HG03442 (cell line): ENCODE measurements around the gene MAN2A1.

Experiments used
- ATAC-seq: cut with Tn5 transposase; IDR thresholded peaks from one replicate; pipeline ENCODE4 v1.9.1; 2021; ENCODE audit warnings: mild to moderate bottlenecking, moderate library complexity; ENCODE audit not compliant: unreplicated experiment

The MAN2A1 gene

DNA sequence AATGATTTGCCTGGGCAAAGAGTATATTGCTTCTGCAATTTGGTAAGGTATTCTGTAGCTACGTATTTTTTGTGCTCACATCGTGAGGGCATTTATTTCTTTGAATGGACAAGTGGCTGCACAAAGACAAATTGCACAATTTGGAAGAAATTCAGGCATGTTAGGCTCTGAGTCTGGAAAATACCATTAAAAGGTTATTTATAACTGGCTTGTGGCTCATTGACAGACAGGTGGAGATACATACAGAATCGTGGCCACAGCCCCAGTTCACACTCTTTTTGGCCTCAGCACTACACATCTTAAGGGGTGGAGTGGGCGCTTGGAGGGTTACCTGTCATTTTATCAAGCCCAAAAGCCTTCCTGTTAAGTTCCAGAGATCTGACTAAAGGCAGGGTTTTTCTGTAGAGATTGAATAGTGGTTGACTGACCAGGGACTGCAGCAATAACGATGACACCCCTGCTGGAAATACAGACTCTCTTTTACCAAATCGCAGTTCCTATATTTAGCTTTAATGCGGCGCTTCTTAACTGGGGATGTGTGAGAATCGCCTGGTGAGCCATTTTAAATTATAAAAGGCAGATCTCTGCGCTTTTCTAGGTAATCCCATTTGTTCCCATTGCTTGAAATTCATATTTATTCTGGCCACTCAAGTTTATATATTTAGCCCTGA is 14.7 kb downstream of the MAN2A1 start:
- ATAC-seq, result no peak

DNA sequence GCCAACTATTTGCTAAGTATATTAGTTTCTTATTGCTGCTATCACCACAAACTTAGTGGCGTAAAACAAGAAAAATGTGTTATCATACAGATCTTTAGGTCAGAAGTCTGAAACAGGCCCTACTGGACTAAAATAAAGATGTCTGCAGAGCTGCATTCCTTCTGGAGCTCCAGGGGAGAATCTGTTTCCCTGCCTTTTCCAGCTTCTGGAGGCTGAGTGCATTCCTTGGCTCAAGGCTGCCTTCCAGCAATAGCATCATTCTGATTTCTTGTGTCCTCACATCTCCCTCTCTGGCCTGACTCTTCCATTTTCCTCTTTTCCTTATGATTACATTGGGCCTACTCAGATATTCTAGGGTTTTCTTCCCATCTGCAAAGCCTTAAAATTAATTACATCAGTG is 15.9 kb downstream of the MAN2A1 start:
- no peak for ATAC-seq

DNA sequence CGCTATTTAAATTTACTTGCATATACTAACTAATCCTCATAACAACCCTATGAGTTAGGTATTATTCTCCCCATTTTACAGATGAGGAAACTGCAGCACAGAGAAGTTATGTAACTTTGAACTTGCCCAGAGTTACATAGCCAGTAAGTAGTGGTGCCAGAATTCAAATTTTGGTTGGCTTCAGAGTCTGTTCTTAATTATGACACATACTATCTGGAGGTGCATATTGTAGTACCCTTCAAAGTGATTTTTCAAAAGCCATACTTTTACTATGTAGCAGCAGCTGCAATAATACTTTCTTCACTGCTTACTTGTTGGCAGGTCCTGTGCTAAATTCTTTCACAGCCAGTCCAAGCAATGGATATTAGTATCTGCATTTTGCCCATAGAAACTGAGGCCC is 16.4 kb downstream of the MAN2A1 start:
- no peak for ATAC-seq

DNA sequence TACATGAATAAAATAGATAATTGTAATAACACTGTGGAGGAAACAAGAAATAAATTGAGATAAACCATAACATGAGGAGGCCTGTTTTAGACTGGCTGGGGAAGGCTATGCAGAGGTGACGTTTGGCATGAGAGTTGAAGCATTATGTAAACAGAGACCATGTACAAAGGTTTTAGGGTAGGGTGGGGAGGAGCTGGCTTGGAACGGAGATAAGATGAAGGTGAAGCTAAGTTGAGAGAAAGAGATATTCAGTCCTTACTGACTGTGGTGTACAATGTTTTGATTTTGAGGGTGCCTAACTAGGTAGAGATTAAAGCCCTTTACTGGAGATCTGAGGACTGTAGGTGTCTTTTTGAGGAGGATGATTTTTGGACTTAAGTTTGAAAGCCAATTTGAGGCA is 17.8 kb downstream of the MAN2A1 start:
- no peak for ATAC-seq

DNA sequence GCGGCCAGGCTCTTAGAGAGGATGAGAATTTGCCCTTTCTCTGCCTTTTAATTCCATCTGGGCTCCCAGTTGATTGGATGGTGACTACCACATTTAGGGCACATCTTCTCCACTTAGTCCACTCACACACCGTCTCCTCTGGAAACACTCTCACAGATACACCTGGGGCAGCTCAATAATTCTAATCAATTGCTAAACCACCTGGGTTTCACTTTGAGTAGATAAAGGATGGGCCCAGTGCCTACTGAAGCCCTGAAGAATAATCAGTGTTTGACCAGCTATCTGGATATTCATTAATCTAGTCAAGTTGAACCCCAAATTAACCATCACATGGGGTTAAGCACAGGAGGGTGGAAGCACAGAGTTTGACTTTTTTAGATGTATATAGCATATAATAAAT is 19.1 kb downstream of the MAN2A1 start:
- ATAC-seq, result no peak

DNA sequence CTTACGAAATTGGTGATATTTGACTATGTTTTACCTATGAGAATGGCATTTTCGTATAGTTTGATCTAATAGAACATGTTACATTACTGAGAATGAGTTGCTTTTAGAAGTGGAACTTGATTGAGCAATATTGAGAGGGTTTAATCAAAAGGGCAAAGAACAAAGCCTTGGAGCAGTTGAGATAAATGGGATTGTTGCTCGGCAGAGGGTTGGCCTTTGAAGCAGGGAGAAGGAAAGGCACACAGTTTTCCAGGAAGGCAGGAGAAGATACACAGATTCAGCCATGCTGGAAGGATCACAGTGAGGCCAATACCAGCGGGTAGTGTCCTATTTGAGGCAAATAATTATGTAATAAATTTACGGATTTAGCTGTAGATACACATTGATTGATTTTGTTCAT is 19.5 kb downstream of the MAN2A1 start:
- no peak for ATAC-seq

DNA sequence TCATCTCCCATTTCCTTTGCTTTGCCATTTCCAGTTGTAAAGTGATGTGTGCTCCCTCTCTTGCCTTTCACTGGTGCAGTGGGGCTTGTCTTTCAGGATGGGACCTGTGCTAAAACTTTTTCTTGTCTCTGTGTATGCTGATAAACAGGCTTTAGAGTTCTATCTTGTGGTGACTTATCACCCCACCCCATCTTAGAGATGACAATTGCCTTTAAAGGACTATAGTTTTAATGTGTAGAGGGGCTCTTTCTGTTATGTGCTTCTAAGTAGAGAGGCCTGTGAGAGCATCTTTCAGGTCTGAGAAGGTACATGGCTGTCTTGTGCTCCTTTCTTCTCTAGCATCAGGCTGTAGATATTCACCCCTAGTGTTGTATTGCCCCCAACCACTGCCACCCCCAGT is 21.9 kb downstream of the MAN2A1 start:
- ATAC-seq, result no peak

DNA sequence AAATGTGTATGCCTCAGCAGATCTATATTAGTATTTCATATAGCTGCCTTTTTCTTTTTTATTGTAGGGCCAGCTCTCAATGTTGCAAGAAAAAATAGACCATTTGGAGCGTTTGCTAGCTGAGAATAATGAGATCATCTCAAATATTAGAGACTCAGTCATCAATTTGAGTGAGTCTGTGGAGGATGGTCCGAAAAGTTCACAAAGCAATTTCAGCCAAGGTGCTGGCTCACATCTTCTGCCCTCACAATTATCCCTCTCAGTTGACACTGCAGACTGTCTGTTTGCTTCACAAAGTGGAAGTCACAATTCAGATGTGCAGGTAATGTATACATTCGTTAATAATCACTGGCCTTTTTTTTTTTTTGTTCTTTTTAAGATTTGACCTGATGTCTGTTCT is 23.7 kb downstream of the MAN2A1 start:
- ATAC-seq, result no peak

DNA sequence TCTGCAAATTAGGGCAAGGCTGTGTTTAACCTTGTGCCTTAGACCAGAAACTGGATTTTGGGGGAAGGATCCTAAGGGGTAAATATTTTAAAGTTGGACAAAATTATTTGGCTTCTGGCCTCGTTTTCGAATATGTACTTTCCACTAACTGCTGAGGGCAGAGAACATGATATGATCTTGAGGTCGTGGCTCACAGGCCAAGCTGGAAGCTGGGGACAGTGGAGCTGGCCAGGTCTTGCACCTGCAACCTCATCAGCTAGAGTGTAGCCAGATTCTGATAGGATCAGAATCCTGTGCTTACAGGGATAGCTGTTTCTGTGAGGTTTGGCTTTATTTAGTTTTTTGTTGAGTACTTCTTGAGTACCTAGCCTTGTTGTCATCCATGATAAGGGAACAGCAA is 24.9 kb downstream of the MAN2A1 start:
- ATAC-seq, result no peak

DNA sequence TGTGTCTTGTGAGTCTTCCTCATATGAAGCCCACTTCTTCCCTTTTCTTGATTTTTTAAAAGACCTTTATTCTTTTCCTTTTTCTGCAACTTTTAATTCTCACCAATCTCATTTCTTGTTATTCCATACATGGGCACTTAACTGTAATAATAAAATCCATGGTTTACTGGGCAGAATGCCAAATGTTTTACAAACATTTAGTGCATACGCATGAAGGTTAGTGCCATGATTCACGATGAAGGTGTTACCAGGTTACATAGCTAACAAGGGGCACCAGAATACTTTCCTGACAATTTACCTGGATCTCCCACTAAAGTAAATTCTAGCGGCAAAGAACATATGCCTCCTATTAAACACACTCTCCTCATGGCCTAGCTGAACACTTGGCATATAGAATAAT is 28.5 kb downstream of the MAN2A1 start:
- no peak for ATAC-seq

DNA sequence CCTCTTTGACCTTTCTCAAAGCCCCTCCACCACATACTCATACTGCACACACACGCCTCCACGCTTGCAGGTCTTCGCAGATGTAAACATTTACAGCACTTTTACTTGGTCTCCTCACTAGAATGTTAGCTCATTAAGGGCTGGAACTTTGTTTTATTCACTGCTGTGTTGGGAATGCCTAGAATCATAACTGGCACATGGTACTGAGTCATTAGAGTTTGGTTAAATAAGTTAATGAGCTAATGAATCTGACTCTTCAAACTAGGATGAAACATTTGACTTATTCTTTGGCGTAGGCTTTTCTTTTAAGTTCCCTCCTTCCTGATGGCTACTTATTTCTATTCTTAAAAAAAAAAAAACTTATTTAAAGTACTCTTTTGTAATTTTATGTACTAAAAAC is 28.9 kb downstream of the MAN2A1 start:
- no peak for ATAC-seq

DNA sequence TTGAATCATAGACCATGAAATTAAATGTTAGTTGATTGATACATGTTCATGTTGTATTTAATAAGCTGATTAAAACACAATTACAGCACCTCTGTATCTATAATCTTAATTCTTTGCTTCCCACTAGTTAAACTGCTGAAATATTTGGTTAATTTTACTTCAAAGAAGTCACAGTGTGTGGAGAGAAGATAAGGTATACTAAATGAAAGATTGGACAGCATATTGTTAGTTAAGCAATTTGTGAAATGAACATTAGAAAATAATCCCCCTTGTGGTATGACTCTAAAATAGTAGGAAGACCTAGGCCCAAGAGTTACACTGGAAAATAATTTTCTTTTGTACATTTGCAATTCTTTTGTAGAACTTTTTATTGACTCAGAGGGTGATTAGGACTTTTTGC is 30.3 kb downstream of the MAN2A1 start:
- ATAC-seq, result no peak

DNA sequence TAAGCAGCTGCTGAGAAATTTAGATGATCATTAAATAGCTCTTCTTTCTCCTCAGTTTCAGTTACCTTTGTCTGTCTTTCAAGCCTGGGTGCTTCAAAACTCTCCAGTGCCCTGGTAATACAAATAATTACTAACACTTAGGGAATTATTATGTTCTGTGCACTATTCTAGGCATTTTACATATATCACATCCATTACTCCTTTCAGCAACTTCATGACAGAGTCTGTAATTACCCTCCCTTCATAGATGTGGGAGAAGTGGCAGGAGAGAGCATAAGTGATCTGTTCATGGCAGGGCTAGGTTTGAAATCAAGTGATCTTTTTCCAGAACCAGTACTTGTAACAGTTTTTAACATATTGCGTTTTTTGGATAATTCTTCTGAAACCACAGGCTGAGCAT is 32.0 kb downstream of the MAN2A1 start:
- ATAC-seq, result no peak

DNA sequence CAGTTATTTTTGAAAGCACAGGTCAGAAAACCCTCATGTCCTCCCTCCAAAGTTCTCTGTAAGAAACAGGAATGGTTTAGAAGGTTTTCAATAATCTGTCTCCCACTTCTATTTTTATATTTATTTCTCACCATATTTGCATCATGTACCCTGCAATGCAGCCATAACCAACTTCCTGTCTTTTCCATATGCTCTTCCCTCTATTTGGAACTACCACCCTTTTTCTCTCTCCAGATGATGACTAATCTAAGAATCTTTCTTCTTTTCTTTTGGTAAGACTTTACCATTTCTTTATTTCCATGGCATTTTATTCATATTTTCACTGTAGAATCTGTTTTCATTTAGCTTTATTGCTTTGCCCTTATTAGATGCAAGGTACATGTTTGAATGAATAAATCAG is 33.9 kb downstream of the MAN2A1 start:
- no peak for ATAC-seq

DNA sequence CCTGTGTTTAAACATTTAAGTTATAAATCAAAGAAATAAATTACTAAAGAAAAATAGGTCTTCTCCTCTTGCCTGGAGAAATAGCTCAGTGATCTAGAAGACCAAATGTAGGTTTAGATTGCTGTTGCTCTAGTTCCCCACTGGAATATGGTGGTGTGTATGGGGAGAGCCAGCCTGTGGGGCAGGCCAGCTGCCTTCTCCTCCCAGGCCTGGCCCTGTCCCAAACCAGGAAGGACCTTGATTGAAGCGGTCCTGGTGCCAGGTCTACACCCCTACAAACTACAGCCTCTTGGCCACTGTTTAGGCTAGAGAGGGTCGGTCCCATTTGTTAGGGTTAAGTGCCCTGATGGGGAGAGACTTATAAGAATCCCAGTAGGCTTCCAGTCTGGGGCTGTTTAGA is 35.4 kb downstream of the MAN2A1 start:
- no peak for ATAC-seq

DNA sequence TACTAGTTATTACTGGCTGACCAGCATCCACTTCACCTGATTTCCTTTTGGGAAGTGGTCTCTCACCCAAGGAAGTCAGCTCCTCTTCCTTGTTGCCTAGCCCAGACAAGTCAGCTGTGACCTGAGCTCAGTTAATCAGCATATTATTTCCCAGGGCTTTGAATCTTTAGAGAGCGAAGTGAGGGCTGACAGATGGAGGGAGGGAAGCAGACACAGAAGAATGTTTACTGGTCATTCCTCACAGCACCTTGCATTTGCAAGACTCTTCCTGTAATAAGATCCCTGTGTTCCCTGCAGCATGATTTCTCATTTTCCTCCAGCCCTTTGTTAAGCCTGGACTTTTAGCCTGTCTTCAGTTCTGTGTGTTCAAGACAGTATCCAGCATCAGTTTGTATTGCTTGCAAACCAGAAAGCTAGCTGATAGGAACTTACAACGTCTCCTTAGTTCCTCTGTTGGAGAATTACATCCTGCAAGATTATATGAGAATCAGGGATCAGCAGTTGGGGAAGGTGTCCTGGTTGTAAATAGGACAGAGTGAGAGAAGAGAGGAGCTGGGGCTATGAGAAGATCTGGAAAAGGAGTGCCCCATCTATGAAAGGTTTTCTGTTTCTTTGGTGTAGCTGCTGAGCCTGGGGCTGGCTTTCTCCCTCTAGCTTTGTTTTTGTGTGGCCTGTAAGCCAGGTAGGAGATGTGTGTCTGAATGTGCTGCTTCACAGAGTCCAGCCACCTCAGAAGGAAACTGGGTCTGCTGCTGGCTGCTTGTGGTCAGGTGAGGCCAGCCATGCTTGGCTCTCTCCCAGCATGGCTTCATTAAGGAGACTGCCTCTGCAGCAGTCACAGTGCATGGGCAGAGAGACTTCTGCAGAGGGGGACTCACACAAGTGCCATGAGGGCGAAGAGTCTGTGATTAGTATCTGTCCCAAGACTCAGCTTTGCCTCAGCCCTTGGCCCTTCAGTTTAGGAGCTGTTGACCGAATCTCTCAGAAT is 50.3 kb downstream of the MAN2A1 start:
- ATAC-seq, result peak; percentile 95

DNA sequence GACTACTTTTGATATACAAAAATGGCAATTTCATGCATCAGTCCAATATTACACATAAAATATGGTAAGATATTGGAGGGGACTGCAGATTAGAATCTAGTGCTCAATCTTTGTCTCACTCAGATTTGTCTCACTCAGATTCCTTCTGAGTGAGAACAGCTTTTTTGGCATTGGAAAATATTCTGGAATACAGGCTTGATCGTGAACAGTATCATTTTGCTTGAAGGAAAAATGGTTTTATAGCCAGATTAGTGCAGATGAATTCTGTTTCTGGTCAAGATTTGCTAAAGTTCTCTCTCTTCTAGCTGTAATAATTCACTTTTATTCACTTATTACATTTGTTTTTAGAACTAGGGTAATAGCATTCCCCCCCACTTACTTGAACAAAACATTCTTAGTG is 51.2 kb downstream of the MAN2A1 start:
- ATAC-seq, result no peak

DNA sequence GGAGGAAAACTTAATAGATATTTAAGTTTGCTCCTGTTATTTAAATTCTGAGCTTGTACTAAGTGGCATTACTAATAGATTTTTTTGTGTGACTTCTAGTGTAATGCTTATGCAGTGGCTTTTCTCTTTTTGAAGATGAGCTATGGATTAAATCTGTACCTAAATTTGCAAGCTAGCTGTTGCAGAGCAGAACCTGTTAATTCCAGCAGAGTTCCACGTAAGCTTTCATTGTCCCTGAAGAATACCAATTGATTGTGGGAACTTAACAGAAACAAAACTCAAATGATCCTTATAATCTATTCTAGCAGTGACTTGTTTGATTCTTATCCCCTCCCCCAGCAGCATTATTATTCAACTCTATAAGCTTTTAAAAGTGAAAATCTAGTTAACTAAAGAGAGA is 51.7 kb downstream of the MAN2A1 start:
- no peak for ATAC-seq

DNA sequence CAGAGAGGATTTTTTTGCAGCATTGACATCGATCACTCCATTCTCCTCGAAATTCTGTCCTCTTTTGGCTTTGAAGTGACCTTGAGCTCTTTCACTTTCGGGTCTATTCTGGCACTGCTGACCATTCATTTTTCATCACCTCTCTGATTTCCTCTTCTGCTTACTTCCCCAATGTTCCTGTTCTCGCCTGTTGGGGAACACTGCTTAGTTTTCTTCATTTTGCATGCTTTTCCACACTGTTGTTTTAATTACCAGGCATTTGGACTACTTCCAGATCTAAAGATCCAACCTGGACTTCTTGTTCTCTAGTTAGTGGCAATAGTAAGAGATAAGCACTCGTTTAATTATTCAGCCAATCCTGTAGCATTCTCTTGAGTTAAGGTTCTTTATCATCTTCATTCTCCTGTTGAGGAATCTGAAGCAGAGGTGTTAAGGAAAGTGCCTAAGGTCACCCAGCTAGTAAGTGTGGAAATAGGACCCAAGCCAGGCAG is 53.4 kb downstream of the MAN2A1 start:
- no peak for ATAC-seq

DNA sequence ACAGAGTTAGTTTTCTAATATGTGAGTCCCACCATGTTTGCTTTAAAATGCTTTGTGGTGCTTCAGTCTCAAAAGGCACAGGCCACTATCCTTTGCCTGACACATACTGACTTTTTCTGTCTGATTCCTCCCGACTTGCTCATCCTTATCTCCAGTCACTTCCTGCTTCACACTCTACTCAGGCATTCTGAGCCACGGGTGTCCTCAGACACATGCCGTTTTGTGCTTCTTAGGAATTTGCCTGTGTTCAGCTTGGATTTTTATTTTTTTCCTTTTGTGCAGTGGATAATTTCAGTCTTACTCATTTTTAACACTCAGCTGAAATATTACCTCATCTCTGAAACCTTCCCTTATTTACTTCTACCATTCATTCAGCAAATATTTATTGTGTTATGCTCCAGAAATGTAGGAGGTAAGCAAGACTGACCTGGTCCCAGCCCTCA is 54.1 kb downstream of the MAN2A1 start:
- ATAC-seq, result no peak

DNA sequence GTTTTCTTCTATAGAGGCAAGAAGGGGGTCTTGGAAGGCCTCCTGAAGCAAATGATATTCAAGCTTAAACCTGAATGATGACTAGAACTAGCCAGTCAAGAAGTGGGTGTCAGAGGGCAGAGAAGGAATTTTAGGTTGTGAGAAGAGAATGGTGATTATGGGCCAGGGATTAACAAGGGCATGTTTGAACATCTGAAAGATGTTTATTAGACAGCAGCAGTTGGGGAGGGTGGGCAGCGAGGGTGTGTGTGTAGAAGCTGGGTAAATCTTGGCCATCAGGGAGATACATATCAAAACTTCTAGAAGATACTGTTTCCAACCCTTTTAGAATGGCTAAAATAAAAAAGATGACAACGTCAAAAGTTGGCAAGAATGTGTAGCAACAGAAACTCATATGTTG is 54.5 kb downstream of the MAN2A1 start:
- no peak for ATAC-seq

DNA sequence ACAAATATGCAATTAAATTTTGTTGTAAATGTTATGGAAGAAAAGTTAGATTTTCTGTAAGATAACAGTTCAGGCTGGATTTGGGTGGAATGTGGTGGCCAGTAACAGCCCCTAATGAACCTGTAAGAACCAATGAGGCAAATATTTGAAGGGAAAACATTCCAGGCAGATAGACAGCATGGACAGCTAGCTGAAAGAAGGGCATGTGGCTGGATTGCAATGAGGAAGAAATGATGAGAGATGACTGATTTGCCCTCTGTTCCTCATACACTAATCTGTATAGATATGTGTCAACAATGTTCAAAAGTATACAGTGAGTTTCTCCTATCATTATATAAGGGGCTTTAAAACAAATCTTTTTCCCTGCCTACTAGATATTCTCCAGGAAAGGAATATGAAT is 58.8 kb downstream of the MAN2A1 start:
- ATAC-seq, result no peak
